Measurements from ENCODE around the gene EME1. TPM values are rescaled to one million over a fixed set of nuclear protein-coding genes. Genes with fewer than 3 reads are reported as not detected.

EME1 gene
- total and polyA plus RNA-seq, 2 of the 4 experiments (the other 2 are of a cell fraction) = 9.1 to 9.4 TPM

DNA sequence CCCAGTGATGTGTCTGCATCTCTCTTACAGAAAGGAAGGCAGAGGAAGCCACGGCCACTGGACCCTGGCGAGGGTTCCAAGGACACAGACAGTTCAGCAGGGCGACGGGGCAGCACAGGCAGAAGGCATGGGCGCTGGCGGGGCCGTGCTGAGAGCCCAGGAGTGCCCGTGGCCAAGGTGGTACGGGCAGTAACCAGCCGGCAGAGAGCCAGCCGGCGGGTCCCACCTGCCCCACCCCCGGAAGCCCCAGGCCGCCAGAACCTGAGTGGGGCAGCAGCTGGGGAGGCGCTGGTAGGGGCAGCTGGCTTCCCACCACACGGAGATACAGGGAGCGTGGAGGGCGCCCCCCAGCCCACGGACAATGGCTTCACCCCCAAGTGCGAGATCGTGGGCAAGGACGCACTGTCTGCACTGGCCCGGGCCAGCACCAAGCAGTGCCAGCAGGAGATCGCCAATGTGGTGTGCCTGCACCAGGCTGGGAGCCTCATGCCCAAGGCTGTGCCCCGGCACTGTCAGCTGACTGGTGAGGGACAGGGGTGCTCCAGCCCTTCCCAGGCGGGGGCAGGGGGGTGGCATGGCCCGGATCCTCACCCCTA is 19.3 kb upstream of the EME1 start:
- Histone ChIP-seq H3K18ac (ENCODE audit: low read depth, low read length) (no peak overlapping the region), H3K27me3 (ENCODE audit: control insufficient read depth, insufficient read depth, low read length) (no peaks in the 10 kb centered on the region), H4K91ac (ENCODE audit: insufficient read depth, low read depth, low read length) (no peak overlapping the region), H2BK5ac (ENCODE audit: low read depth, low read length, poor library complexity, severe bottlenecking) (no peak overlapping the region), H2BK20ac (ENCODE audit: low read depth, low read length) (no peak overlapping the region), H3K4me1 (ENCODE audit: control insufficient read depth, insufficient read depth, low read length) (peaks cover 5% of the 10 kb centered on the region; the same call in 1 of the 2 replicates), H3K9ac (ENCODE audit: low read depth, low read length) (no peak overlapping the region), H3K79me1 (ENCODE audit: low read depth in 1 of 2, low read length in 2 of 2) (peaks cover 19 to 45% of the 10 kb centered on the region in 2 experiments; a peak in 3 of 4 replicates), H3K27ac (ENCODE audit: insufficient read depth, low read length) (no peak overlapping the region), H2AK9ac (replicated peaks; ENCODE audit: low read depth, low read length, poor library complexity) (no peak overlapping the region), H2AK5ac (ENCODE audit: low read depth, low read length) (no peak overlapping the region), H4K20me1 (ENCODE audit: insufficient read depth, low read length) (peaks cover 31% of the 10 kb centered on the region), H3K36me3 (ENCODE audit: control insufficient read depth, insufficient read depth, low read length) (peaks cover 54% of the 10 kb centered on the region), H3K4me3 (ENCODE audit: insufficient read depth, low read depth, low read length) (no peak overlapping the region), H4K5ac (ENCODE audit: low read depth, low read length) (no peak overlapping the region), H2BK120ac (ENCODE audit: low read depth, low read length) (no peak overlapping the region), H3K9me1 (ENCODE audit: insufficient read depth, low read length) (peaks cover 17% of the 10 kb centered on the region), H3K9me3 (ENCODE audit: control insufficient read depth, insufficient read depth, low read length) (no peaks in the 10 kb centered on the region), H3K4me2 (ENCODE audit: low read depth, low read length) (no peak overlapping the region), H4K8ac (ENCODE audit: low read depth in 2 of 2, low read length in 2 of 2) (no peak overlapping the region), H3K14ac (replicated peaks; ENCODE audit: low read depth, low read length) (no peak overlapping the region), H3K56ac (ENCODE audit: extremely low read depth, insufficient read depth, low read length) (no peak overlapping the region), H3K23ac (ENCODE audit: low read depth, low read length) (no peak overlapping the region), H2BK15ac (ENCODE audit: low read depth, low read length) (no peak overlapping the region), H3K4ac (ENCODE audit: low read depth, low read length) (no peak overlapping the region), H2AFZ (replicated peaks; ENCODE audit: low read length, poor library complexity) (no peak overlapping the region)
- DNase-seq (no peak), ATAC-seq (ENCODE audit: low read depth) (no peak)
- intact Hi-C loops (cut with micrococcal nuclease) = no loop called here
- no TSS peak for BruUV-seq (replicated peaks)
- dilution Hi-C loops (cut with HindIII; ENCODE audit: low sequenced_read_pairs, unreplicated experiment) = no loop called here
- CTCF ChIA-PET = no interaction called here
- POLR2A ChIA-PET (ENCODE audit: unreplicated experiment) = no interaction called here
- in situ Hi-C loops (cut with MboI; ENCODE audit: low sequenced_read_pairs) = no loop called here
- WGBS, 2 experiments (ENCODE audit: extremely low coverage in 2 of 2, insufficient read length in 1 of 2) = 98% methylated on average over 13 of the region's 27 CpGs; no CpG with 5 or more reads in 1 of the 2 experiments
- TF ChIP-seq, protein P1, sequence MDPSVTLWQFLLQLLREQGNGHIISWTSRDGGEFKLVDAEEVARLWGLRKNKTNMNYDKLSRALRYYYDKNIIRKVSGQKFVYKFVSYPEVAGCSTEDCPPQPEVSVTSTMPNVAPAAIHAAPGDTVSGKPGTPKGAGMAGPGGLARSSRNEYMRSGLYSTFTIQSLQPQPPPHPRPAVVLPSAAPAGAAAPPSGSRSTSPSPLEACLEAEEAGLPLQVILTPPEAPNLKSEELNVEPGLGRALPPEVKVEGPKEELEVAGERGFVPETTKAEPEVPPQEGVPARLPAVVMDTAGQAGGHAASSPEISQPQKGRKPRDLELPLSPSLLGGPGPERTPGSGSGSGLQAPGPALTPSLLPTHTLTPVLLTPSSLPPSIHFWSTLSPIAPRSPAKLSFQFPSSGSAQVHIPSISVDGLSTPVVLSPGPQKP (IDR thresholded peaks at IDR 0.05; ENCODE audit: borderline replicate concordance, low read depth, low read length) = no peak
- no peak for TF ChIP-seq POLR2A (IDR thresholded peaks at IDR 0.05; ENCODE audit: low read depth, low read length)
- no peak for TF ChIP-seq RFX5 (IDR thresholded peaks at IDR 0.05; ENCODE audit: low read depth, low read length)
- TF ChIP-seq, protein P2, sequence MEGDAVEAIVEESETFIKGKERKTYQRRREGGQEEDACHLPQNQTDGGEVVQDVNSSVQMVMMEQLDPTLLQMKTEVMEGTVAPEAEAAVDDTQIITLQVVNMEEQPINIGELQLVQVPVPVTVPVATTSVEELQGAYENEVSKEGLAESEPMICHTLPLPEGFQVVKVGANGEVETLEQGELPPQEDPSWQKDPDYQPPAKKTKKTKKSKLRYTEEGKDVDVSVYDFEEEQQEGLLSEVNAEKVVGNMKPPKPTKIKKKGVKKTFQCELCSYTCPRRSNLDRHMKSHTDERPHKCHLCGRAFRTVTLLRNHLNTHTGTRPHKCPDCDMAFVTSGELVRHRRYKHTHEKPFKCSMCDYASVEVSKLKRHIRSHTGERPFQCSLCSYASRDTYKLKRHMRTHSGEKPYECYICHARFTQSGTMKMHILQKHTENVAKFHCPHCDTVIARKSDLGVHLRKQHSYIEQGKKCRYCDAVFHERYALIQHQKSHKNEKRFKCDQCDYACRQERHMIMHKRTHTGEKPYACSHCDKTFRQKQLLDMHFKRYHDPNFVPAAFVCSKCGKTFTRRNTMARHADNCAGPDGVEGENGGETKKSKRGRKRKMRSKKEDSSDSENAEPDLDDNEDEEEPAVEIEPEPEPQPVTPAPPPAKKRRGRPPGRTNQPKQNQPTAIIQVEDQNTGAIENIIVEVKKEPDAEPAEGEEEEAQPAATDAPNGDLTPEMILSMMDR (conservative IDR thresholded peaks at IDR 0.05; ENCODE audit: low read depth, low read length) = no peak
- no peak for TF ChIP-seq RAD21 (IDR thresholded peaks at IDR 0.05; ENCODE audit: low read length)
- no peak for TF ChIP-seq NFE2L2 (IDR thresholded peaks at IDR 0.05; ENCODE audit: low read depth, low read length)
